B cell (primary cell): ENCODE data around the gene STX4.

Source experiments
- EZH2 ChIP-seq: IDR thresholded peaks from 2 replicates; pipeline ENCODE4 v1.6.1; 2012; ENCODE audit warnings: borderline replicate concordance, low read depth, mild to moderate bottlenecking, moderate library complexity, low read length; ENCODE audit not compliant: insufficient read depth, poor library complexity, severe bottlenecking
- TF ChIP-seq, protein P1 (sequence below): fragments of 200-600 bp; IDR thresholded peaks from one replicate; pipeline ENCODE4 v1.8.0; 2022; ENCODE audit warnings: antibody characterized with exemption, mild to moderate bottlenecking

DNA sequence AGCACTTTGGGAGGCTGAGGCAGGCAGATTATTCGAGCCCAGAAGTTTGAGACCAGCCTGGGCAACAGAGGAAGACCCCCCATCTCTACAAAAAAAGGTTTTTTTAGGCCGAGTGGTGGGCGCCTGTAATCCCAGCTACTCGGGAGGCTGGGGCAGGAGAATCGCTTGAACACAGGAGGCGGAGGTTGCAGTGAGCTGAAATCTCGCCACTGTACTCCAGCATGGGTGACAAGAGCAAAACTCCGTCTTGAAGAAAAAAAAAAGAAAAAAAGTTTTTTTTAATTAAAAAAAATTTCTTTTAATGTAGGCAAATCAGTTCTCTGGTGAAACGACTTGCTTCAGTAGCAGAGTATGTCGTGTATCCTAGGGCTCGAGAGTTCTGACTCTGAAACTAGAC is 37.4 kb upstream of the STX4 start:
- TF ChIP-seq, protein P1, sequence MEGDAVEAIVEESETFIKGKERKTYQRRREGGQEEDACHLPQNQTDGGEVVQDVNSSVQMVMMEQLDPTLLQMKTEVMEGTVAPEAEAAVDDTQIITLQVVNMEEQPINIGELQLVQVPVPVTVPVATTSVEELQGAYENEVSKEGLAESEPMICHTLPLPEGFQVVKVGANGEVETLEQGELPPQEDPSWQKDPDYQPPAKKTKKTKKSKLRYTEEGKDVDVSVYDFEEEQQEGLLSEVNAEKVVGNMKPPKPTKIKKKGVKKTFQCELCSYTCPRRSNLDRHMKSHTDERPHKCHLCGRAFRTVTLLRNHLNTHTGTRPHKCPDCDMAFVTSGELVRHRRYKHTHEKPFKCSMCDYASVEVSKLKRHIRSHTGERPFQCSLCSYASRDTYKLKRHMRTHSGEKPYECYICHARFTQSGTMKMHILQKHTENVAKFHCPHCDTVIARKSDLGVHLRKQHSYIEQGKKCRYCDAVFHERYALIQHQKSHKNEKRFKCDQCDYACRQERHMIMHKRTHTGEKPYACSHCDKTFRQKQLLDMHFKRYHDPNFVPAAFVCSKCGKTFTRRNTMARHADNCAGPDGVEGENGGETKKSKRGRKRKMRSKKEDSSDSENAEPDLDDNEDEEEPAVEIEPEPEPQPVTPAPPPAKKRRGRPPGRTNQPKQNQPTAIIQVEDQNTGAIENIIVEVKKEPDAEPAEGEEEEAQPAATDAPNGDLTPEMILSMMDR = no peak
- TF ChIP-seq EZH2 = no peak
